Activated naive CD4-positive, alpha-beta T cell treated with anti-CD3 and anti-CD28 coated beads, Interleukin-2, amount 10 ng/mL, durations not matched to agents 7 days and 5 days (primary cell): ENCODE results near the gene ADGRV1.
"Not testable (repeated sequence)": the region's sequence is repeated elsewhere in the genome, so short reads cannot be mapped to it uniquely, and the experiment has no call there.

Experiments used
- CTCF ChIA-PET: fragments of 350-600 bp; sonication (Branson Sonifier 250); formaldehyde crosslinking; loops from one replicate; lab custom pipeline; 2021; ENCODE audit warnings: antibody characterized with exemption; lab: Charles Lee
- DNase-seq: peaks from one replicate; pipeline ENCODE4 v3.0.0-alpha.2; 2020
- H3K27ac Mint-ChIP-seq: one replicate; pipeline ENCODE4 v1.8.0; 2021; ENCODE audit warnings: mild to moderate bottlenecking, moderate library complexity, mixed read lengths
- H3K27me3 Mint-ChIP-seq: one replicate; pipeline ENCODE4 v1.8.0; 2021; ENCODE audit warnings: mild to moderate bottlenecking, mixed read lengths
- H3K36me3 Mint-ChIP-seq: one replicate; pipeline ENCODE4 v1.8.0; 2021; ENCODE audit warnings: mixed read lengths
- H3K4me1 Mint-ChIP-seq: one replicate; pipeline ENCODE4 v1.8.0; 2021; ENCODE audit warnings: mixed read lengths
- H3K4me3 Mint-ChIP-seq: one replicate; pipeline ENCODE4 v1.8.0; 2021; ENCODE audit warnings: mild to moderate bottlenecking, moderate library complexity, mixed read lengths
- H3K9me3 Mint-ChIP-seq: one replicate; pipeline ENCODE4 v1.8.0; 2021; ENCODE audit warnings: mixed read lengths

ADGRV1 gene

DNA sequence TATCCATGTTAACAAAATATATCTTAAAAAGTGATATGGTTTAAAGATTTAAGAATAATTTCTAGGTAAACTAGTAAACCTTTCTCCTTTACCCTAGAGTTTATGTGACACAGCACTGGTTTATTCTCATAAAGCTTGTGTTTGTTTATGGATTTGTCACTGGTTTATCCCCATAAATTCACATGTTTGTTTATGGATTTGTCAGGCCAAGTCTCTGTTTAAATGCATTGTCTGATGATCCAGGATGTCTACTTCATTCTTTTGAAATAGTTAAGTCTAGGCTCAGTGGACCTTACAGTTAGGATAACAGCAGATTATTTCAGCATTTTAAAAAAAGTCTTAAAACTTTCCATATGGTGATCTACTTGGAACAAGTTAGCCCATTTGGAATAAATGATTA lies 490.5 kb downstream of the ADGRV1 start:
- Mint-ChIP-seq H3K27me3 (no peaks in the 10 kb centered on the region), H3K9me3 (no peaks in the 10 kb centered on the region), H3K36me3 (no peaks in the 10 kb centered on the region), H3K27ac (no peak overlapping the region), H3K4me1 (no peaks in the 10 kb centered on the region), H3K4me3 (no peak overlapping the region)
- DNase-seq = no peak
- CTCF ChIA-PET = no interaction called here

DNA sequence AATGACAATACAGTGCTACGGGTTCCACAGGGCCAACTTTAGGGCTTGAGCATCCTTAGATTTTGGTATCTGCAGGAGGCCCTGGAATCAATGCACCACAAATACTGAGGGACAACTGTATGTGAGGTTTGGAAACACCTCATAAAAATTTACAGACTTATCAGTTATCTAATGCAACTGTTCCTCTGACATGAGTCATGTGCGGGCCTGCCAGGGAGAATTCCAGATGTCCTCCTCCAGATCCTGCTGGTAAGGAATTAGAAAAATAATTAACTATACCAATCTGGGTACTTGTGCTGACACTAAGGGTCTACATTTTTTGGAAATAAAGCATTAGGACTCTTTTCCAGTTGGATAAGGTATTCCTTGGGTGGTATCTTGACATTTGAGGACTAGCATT lies 491.2 kb downstream of the ADGRV1 start:
- Mint-ChIP-seq H3K9me3 (no peaks in the 10 kb centered on the region), H3K27me3 (no peaks in the 10 kb centered on the region), H3K36me3 (no peaks in the 10 kb centered on the region), H3K27ac (no peak overlapping the region), H3K4me1 (no peaks in the 10 kb centered on the region), H3K4me3 (no peak overlapping the region)
- CTCF ChIA-PET = interaction anchor here (0.6 kb wide), 1 partner anchor 19 kb away, joined by 3 read pairs; no protein-coding TSS in a partner anchor
- no peak for DNase-seq

DNA sequence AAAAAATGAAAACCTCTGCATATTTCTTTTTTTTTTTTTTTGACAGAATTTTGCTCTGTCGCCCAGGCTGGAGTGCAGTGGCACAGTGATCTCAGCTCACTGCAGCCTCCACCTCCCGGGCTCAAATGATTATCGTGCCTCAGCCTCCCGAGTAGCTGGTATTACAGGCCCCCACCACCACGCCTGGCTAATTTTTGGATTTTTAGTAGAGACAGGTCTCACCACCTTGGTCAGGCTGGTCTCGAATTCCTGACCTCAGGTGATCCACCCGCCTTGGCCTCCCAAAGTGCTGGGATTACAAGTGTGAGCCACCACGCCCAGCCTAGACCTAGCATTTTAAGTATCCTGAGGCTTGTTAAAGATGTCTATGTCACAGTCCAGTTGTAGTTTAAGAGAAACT lies 493.8 kb downstream of the ADGRV1 start:
- H3K27ac Mint-ChIP-seq, DNase-seq, H3K36me3 Mint-ChIP-seq, H3K4me3 Mint-ChIP-seq, H3K9me3 Mint-ChIP-seq, H3K4me1 Mint-ChIP-seq, CTCF ChIA-PET, H3K27me3 Mint-ChIP-seq: not testable (repeated sequence)

- CTCF ChIA-PET = no interaction called here
- H3K9me3 Mint-ChIP-seq = no peaks in the 10 kb centered on the region
- H3K36me3 Mint-ChIP-seq = no peaks in the 10 kb centered on the region
- no peak overlapping the region for H3K27ac Mint-ChIP-seq
- H3K4me1 Mint-ChIP-seq = no peaks in the 10 kb centered on the region
- H3K4me3 Mint-ChIP-seq = no peak overlapping the region
- no peak for DNase-seq
- H3K27me3 Mint-ChIP-seq = peaks cover 3% of the 10 kb centered on the region
These were observed 494.6 kb downstream of the ADGRV1 start for GRCh38 chr5:91052977-91053740.

DNA sequence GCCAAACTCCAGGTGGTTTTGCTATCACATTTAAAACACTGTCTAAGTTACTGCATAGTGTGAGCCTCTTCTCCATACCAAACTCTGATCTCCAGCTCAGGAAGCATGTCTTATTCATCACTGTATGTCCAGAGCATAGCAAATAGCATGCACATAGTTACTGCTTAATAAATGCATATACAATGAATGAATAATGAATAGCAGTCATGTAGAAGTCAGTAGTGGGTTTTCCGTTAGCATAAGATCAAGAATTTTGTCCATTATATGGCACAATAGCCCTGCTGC lies 495.1 kb downstream of the ADGRV1 start:
- Mint-ChIP-seq H3K27ac (no peak overlapping the region), H3K9me3 (no peaks in the 10 kb centered on the region), H3K4me1 (no peaks in the 10 kb centered on the region), H3K4me3 (no peak overlapping the region), H3K27me3 (peaks cover 3% of the 10 kb centered on the region), H3K36me3 (no peaks in the 10 kb centered on the region)
- CTCF ChIA-PET = no interaction called here
- DNase-seq = no peak

GRCh38 chr5:91058155-91058554 lies 499.6 kb downstream of the ADGRV1 start:
- Mint-ChIP-seq H3K27me3 (peaks cover 12% of the 10 kb centered on the region), H3K4me3 (no peak overlapping the region)

GRCh38 chr5:91058575-91058974 lies 500.0 kb downstream of the ADGRV1 start:
- peaks cover 12% of the 10 kb centered on the region for H3K27me3 Mint-ChIP-seq
- H3K36me3 Mint-ChIP-seq = no peaks in the 10 kb centered on the region
- no peaks in the 10 kb centered on the region for H3K9me3 Mint-ChIP-seq
- no peak overlapping the region for H3K27ac Mint-ChIP-seq
- no peak for DNase-seq
- H3K4me1 Mint-ChIP-seq = peaks cover 6% of the 10 kb centered on the region
- H3K4me3 Mint-ChIP-seq = no peak overlapping the region
- CTCF ChIA-PET = no interaction called here

More at GRCh38 chr5:91058155-91058554, 499.6 kb downstream of the ADGRV1 start:
- H3K27ac Mint-ChIP-seq = no peak overlapping the region
- no peaks in the 10 kb centered on the region for H3K36me3 Mint-ChIP-seq
- H3K4me1 Mint-ChIP-seq = peaks cover 6% of the 10 kb centered on the region
- CTCF ChIA-PET = no interaction called here
- DNase-seq = no peak
- no peaks in the 10 kb centered on the region for H3K9me3 Mint-ChIP-seq

DNA sequence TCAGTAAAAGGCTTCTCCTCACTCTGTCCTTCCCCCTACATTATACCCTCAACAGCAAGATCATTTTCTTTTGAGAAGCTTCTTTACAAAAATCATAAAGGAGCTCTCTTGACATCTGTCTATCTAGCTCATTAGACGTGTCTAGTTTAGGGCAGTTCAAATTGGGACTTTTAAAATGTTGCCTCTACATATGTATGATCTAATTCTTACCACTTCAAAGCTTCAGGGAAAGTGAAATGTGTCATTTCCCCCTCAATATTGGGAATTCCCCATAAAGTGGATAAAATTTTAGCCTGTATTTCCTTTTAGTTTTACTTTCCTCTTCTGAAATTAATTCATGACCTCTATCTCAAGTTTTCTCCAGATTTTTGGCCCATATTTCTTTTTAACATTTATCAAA lies 500.8 kb downstream of the ADGRV1 start:
- H3K27ac Mint-ChIP-seq = no peak overlapping the region
- CTCF ChIA-PET = no interaction called here
- no peak overlapping the region for H3K4me3 Mint-ChIP-seq
- no peaks in the 10 kb centered on the region for H3K9me3 Mint-ChIP-seq
- H3K4me1 Mint-ChIP-seq = peaks cover 6% of the 10 kb centered on the region
- no peak for DNase-seq
- peaks cover 12% of the 10 kb centered on the region for H3K27me3 Mint-ChIP-seq
- no peaks in the 10 kb centered on the region for H3K36me3 Mint-ChIP-seq

DNA sequence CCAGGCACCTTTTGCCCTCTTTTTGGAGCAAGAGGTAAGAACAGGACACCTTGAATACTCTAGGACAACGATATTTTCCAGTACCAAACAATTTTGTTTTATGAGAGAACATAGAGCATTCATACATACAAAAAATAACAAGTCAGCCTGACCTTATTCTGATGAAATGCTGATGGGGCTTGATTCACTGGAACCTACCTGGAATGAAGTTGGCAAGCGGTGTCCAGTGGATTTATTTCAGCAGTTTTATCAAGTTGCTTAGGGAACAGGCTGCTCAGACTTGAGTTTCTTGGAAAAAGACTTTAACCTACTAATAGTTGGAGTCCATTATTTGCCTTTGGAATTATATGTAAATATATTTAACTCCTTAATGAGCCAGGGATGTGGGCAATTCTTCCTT lies 502.5 kb downstream of the ADGRV1 start:
- peaks cover 6% of the 10 kb centered on the region for H3K4me1 Mint-ChIP-seq
- no peaks in the 10 kb centered on the region for H3K36me3 Mint-ChIP-seq
- no peak for DNase-seq
- H3K27me3 Mint-ChIP-seq = peaks cover 9% of the 10 kb centered on the region
- H3K4me3 Mint-ChIP-seq = no peak overlapping the region
- CTCF ChIA-PET = no interaction called here
- H3K27ac Mint-ChIP-seq = no peak overlapping the region
- H3K9me3 Mint-ChIP-seq = no peaks in the 10 kb centered on the region

GRCh38 chr5:91061946-91062562 lies 503.5 kb downstream of the ADGRV1 start:
- no peaks in the 10 kb centered on the region for H3K36me3 Mint-ChIP-seq
- no peak overlapping the region for H3K27ac Mint-ChIP-seq
- no peak for DNase-seq
- H3K9me3 Mint-ChIP-seq = no peaks in the 10 kb centered on the region
- peaks cover 9% of the 10 kb centered on the region for H3K27me3 Mint-ChIP-seq
- H3K4me1 Mint-ChIP-seq = peaks cover 6% of the 10 kb centered on the region
- no peak overlapping the region for H3K4me3 Mint-ChIP-seq
- CTCF ChIA-PET = interaction anchor here (0.9 kb wide), 1 partner anchor 357 kb away, joined by 3 read pairs; no protein-coding TSS in a partner anchor

GRCh38 chr5:91063098-91063690 lies 504.6 kb downstream of the ADGRV1 start:
- not testable (repeated sequence) for H3K4me3 Mint-ChIP-seq, H3K27ac Mint-ChIP-seq, H3K27me3 Mint-ChIP-seq, DNase-seq, H3K4me1 Mint-ChIP-seq, H3K36me3 Mint-ChIP-seq, H3K9me3 Mint-ChIP-seq
- CTCF ChIA-PET = interaction anchor here (0.9 kb wide), 1 partner anchor 356 kb away, joined by 3 read pairs; no protein-coding TSS in a partner anchor

GRCh38 chr5:91065496-91065895 lies 506.9 kb downstream of the ADGRV1 start:
- Mint-ChIP-seq H3K4me3 (no peak overlapping the region), H3K9me3 (no peaks in the 10 kb centered on the region), H3K36me3 (no peaks in the 10 kb centered on the region), H3K27ac (no peak overlapping the region), H3K4me1 (no peaks in the 10 kb centered on the region), H3K27me3 (peaks cover 9% of the 10 kb centered on the region)
- CTCF ChIA-PET = no interaction called here
- no peak for DNase-seq

DNA sequence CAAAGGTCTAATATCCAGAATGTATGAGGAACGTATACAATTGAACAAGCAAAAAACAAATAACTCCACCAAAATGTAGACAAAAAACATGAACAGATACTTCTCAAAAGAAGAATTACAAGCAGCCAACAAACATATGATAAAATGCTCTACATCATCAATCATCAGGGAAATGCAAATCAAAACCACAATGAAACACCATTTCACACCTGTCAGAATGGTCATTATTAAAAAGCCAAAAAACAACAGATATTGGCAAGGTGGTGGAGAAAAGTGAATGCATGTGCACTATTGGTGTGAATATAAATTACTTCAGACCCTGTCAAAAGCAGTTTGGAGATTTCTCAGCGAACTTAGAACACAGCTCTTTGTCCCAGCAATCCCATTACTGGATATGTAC lies 510.8 kb downstream of the ADGRV1 start:
- CTCF ChIA-PET = no interaction called here
- H3K4me1 Mint-ChIP-seq = no peaks in the 10 kb centered on the region
- no peaks in the 10 kb centered on the region for H3K9me3 Mint-ChIP-seq
- no peaks in the 10 kb centered on the region for H3K36me3 Mint-ChIP-seq
- no peak overlapping the region for H3K27ac Mint-ChIP-seq
- DNase-seq = no peak
- no peak overlapping the region for H3K4me3 Mint-ChIP-seq
- H3K27me3 Mint-ChIP-seq = peaks cover 4% of the 10 kb centered on the region

- Mint-ChIP-seq H3K27me3 (peaks cover 4% of the 10 kb centered on the region), H3K4me1 (no peaks in the 10 kb centered on the region), H3K36me3 (no peaks in the 10 kb centered on the region), H3K4me3 (no peak overlapping the region), H3K9me3 (no peaks in the 10 kb centered on the region), H3K27ac (no peak overlapping the region)
- no peak for DNase-seq
- CTCF ChIA-PET = no interaction called here
These were observed 512.4 kb downstream of the ADGRV1 start for GRCh38 chr5:91070761-91071550.
